ENCODE results near the gene MRGPRG. TPM values are rescaled to one million over a fixed set of nuclear protein-coding genes. Genes with fewer than 3 reads are reported as not detected.

Gene MRGPRG
- polyA plus RNA-seq, 1 donor, result not detected

GRCh38 chr11:3199537-3200295 lies 18.9 kb downstream of the MRGPRG start:
- Histone ChIP-seq H3K27me3 (ENCODE audit: control insufficient read depth, insufficient read depth, low read length) (peaks cover 48% of the 10 kb centered on the region), H3K4me3 (ENCODE audit: low read length) (no peak overlapping the region), H3K36me3 (ENCODE audit: control insufficient read depth, insufficient read depth, low read length) (no peaks in the 10 kb centered on the region), H3K4me1 (ENCODE audit: control insufficient read depth, insufficient read depth, low read length) (peaks cover 11% of the 10 kb centered on the region), H3K9me3 (ENCODE audit: control insufficient read depth, low read depth, low read length) (no peaks in the 10 kb centered on the region), H3K27ac (ENCODE audit: low read length) (no peak overlapping the region)
- no peak for DNase-seq
- WGBS (ENCODE audit: insufficient coverage, low lambda C conversion rate), result no CpG with 5 or more reads among the region's 19 CpGs

- H3K27me3 ChIP-seq (ENCODE audit: control insufficient read depth, insufficient read depth, low read length), result peaks cover 40% of the 10 kb centered on the region
Observed at GRCh38 chr11:3198815-3199214, 19.8 kb downstream of the MRGPRG start.

GRCh38 chr11:3197878-3198528 lies 20.6 kb downstream of the MRGPRG start:
- Histone ChIP-seq H3K27me3 (ENCODE audit: control insufficient read depth, insufficient read depth, low read length) (peaks cover 32% of the 10 kb centered on the region), H3K4me3 (ENCODE audit: low read length) (no peak overlapping the region), H3K27ac (ENCODE audit: low read length) (no peak overlapping the region), H3K36me3 (ENCODE audit: control insufficient read depth, insufficient read depth, low read length) (no peaks in the 10 kb centered on the region), H3K9me3 (ENCODE audit: control insufficient read depth, low read depth, low read length) (no peaks in the 10 kb centered on the region), H3K4me1 (ENCODE audit: control insufficient read depth, insufficient read depth, low read length) (peaks cover 11% of the 10 kb centered on the region)
- no peak for DNase-seq
- WGBS (ENCODE audit: insufficient coverage, low lambda C conversion rate), result no CpG with 5 or more reads among the region's 8 CpGs

More at GRCh38 chr11:3198815-3199214, 19.8 kb downstream of the MRGPRG start:
- Histone ChIP-seq H3K4me3 (ENCODE audit: low read length) (no peak overlapping the region), H3K36me3 (ENCODE audit: control insufficient read depth, insufficient read depth, low read length) (no peaks in the 10 kb centered on the region), H3K4me1 (ENCODE audit: control insufficient read depth, insufficient read depth, low read length) (peaks cover 11% of the 10 kb centered on the region), H3K9me3 (ENCODE audit: control insufficient read depth, low read depth, low read length) (no peaks in the 10 kb centered on the region), H3K27ac (ENCODE audit: low read length) (no peak overlapping the region)
- no peak for DNase-seq
- WGBS (ENCODE audit: insufficient coverage, low lambda C conversion rate), result no CpG with 5 or more reads among the region's 15 CpGs

- WGBS (ENCODE audit: insufficient coverage, low lambda C conversion rate), result no CpG with 5 or more reads among the region's 11 CpGs
- no peak overlapping the region for H3K4me3 ChIP-seq (ENCODE audit: low read length)
- H3K9me3 ChIP-seq (ENCODE audit: control insufficient read depth, low read depth, low read length), result no peaks in the 10 kb centered on the region
- peaks cover 11% of the 10 kb centered on the region for H3K4me1 ChIP-seq (ENCODE audit: control insufficient read depth, insufficient read depth, low read length)
- H3K27ac ChIP-seq (ENCODE audit: low read length), result no peak overlapping the region
- no peaks in the 10 kb centered on the region for H3K36me3 ChIP-seq (ENCODE audit: control insufficient read depth, insufficient read depth, low read length)
- DNase-seq, result no peak
- peaks cover 24% of the 10 kb centered on the region for H3K27me3 ChIP-seq (ENCODE audit: control insufficient read depth, insufficient read depth, low read length)
Observed at GRCh38 chr11:3197044-3197695, 21.4 kb downstream of the MRGPRG start.

- H3K36me3 ChIP-seq (ENCODE audit: control insufficient read depth, insufficient read depth, low read length), result no peaks in the 10 kb centered on the region
- no peak overlapping the region for H3K27ac ChIP-seq (ENCODE audit: low read length)
- H3K4me1 ChIP-seq (ENCODE audit: control insufficient read depth, insufficient read depth, low read length), result peaks cover 11% of the 10 kb centered on the region
- H3K4me3 ChIP-seq (ENCODE audit: low read length), result no peak overlapping the region
- H3K27me3 ChIP-seq (ENCODE audit: control insufficient read depth, insufficient read depth, low read length), result peaks cover 16% of the 10 kb centered on the region
- DNase-seq, result no peak
- H3K9me3 ChIP-seq (ENCODE audit: control insufficient read depth, low read depth, low read length), result no peaks in the 10 kb centered on the region
- no CpG with 5 or more reads among the region's 23 CpGs for WGBS (ENCODE audit: insufficient coverage, low lambda C conversion rate)
Observed at GRCh38 chr11:3196161-3197043, 22.2 kb downstream of the MRGPRG start.

- no peaks in the 10 kb centered on the region for H3K9me3 ChIP-seq (ENCODE audit: control insufficient read depth, low read depth, low read length)
- H3K4me1 ChIP-seq (ENCODE audit: control insufficient read depth, insufficient read depth, low read length), result peaks cover 11% of the 10 kb centered on the region
- WGBS (ENCODE audit: insufficient coverage, low lambda C conversion rate), result no CpG with 5 or more reads among the region's 22 CpGs
- no peak overlapping the region for H3K4me3 ChIP-seq (ENCODE audit: low read length)
- peaks cover 7% of the 10 kb centered on the region for H3K27me3 ChIP-seq (ENCODE audit: control insufficient read depth, insufficient read depth, low read length)
- H3K36me3 ChIP-seq (ENCODE audit: control insufficient read depth, insufficient read depth, low read length), result no peaks in the 10 kb centered on the region
- H3K27ac ChIP-seq (ENCODE audit: low read length), result no peak overlapping the region
- DNase-seq, result peak; percentile 47 to 75
Observed at GRCh38 chr11:3195251-3196160, 23.1 kb downstream of the MRGPRG start.

- Histone ChIP-seq H3K4me1 (ENCODE audit: control insufficient read depth, insufficient read depth, low read length) (peaks cover 11% of the 10 kb centered on the region), H3K36me3 (ENCODE audit: control insufficient read depth, insufficient read depth, low read length) (no peaks in the 10 kb centered on the region), H3K4me3 (ENCODE audit: low read length) (no peak overlapping the region), H3K9me3 (ENCODE audit: control insufficient read depth, low read depth, low read length) (no peaks in the 10 kb centered on the region), H3K27me3 (ENCODE audit: control insufficient read depth, insufficient read depth, low read length) (peaks cover 3% of the 10 kb centered on the region), H3K27ac (ENCODE audit: low read length) (no peak overlapping the region)
- WGBS (ENCODE audit: insufficient coverage, low lambda C conversion rate), result no CpG with 5 or more reads among the region's 12 CpGs
- DNase-seq, result no peak
Observed at GRCh38 chr11:3194016-3194816, 24.4 kb downstream of the MRGPRG start.

- Histone ChIP-seq H3K4me1 (ENCODE audit: control insufficient read depth, insufficient read depth, low read length) (peaks cover 11% of the 10 kb centered on the region), H3K36me3 (ENCODE audit: control insufficient read depth, insufficient read depth, low read length) (no peaks in the 10 kb centered on the region), H3K9me3 (ENCODE audit: control insufficient read depth, low read depth, low read length) (no peaks in the 10 kb centered on the region), H3K27ac (ENCODE audit: low read length) (no peak overlapping the region), H3K27me3 (ENCODE audit: control insufficient read depth, insufficient read depth, low read length) (peaks cover 3% of the 10 kb centered on the region), H3K4me3 (ENCODE audit: low read length) (no peak overlapping the region)
- DNase-seq, result no peak
- no CpG with 5 or more reads among the region's 19 CpGs for WGBS (ENCODE audit: insufficient coverage, low lambda C conversion rate)
Observed at GRCh38 chr11:3193373-3194015, 25.1 kb downstream of the MRGPRG start.

All from large intestine (tissue), 3 donors.